Measurements from ENCODE around the gene RERE.
A peak's percentile ranks its signal among the peaks of the same experiment; 100 is the strongest.

DNA sequence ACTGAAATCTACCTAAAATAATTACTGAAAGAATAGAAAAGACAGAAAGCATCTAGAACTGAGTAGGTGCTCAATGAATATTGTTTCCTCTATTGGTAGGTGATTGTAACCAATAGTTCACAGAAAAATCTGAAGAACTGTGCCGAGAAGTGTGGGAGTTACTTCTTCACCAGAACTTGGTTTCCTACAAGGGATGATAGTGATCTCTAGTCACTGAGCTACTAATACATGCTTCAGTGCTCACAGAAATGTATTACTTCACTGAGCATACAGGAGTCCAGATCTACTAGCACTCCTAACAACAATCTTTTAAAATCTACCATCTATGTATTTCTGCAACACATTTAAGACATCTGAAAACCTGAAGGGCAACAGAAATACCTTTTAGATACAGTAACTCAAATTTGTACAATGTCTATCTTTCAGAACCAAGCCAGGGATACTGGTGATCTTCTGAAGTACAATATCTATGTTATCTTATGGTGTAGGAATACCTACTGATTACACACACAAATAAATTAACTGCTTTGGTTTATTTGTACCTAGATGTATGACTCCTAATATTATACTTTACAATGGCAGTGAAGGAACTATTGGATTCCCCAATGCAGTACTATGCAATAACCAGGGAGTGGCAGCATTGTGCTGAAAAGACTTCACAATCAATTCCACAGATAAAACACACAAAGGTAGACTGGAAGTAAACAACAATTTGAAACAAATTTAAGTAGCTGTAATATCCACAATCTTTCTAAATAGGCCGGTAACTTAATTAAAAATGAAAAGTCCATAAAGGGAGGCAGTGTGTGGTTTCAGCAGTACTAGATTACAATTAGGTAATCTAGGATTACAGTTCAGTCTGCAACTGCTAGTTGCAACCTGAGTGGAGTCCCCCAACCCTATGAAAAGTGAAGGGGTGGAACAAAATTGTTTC lies 256.6 kb downstream of the RERE start:
- TF ChIP-seq, protein P1, sequence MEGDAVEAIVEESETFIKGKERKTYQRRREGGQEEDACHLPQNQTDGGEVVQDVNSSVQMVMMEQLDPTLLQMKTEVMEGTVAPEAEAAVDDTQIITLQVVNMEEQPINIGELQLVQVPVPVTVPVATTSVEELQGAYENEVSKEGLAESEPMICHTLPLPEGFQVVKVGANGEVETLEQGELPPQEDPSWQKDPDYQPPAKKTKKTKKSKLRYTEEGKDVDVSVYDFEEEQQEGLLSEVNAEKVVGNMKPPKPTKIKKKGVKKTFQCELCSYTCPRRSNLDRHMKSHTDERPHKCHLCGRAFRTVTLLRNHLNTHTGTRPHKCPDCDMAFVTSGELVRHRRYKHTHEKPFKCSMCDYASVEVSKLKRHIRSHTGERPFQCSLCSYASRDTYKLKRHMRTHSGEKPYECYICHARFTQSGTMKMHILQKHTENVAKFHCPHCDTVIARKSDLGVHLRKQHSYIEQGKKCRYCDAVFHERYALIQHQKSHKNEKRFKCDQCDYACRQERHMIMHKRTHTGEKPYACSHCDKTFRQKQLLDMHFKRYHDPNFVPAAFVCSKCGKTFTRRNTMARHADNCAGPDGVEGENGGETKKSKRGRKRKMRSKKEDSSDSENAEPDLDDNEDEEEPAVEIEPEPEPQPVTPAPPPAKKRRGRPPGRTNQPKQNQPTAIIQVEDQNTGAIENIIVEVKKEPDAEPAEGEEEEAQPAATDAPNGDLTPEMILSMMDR (conservative IDR thresholded peaks at IDR 0.05), result peak; percentile 96
- no peak for TF ChIP-seq ZFX (IDR thresholded peaks at IDR 0.05)

All from C4-2B (cell line).